Loucy (cell line): ENCODE measurements around the gene ANXA6.

ENCODE experiments used
- CTCF ChIP-seq: fragments of 200-600 bp; sonication (generic); conservative IDR thresholded peaks from 2 replicates; pipeline ENCODE4 v1.5.1; 2014; ENCODE audit warnings: mild to moderate bottlenecking, antibody characterized with exemption, low read length
- EZH2phosphoT487 ChIP-seq: fragments of 200-600 bp; IDR thresholded peaks from 2 replicates; pipeline ENCODE4 v1.6.1; 2018; ENCODE audit warnings: antibody characterized with exemption, mild to moderate bottlenecking, moderate library complexity, borderline replicate concordance

GRCh38 chr5:151095341-151096000, 62.1 kb downstream of the ANXA6 start:
- TF ChIP-seq CTCF (no peak), EZH2phosphoT487 (no peak)
